NB4 (cell line): ENCODE results near the gene FRMD6.

Experiments used
- CTCF ChIP-seq: IDR thresholded peaks from one replicate; pipeline ENCODE4 v1.5.1; 2012; ENCODE audit warnings: low read depth, low read length
- POLR2A ChIP-seq: IDR thresholded peaks from 2 replicates; pipeline ENCODE4 v1.6.1; 2011; ENCODE audit warnings: mild to moderate bottlenecking; ENCODE audit not compliant: insufficient read length; ENCODE audit errors: extremely low read depth

- no peak for TF ChIP-seq CTCF
- TF ChIP-seq POLR2A = no peak
Measured at GRCh38 chr14:51730098-51730497, 78.4 kb downstream of the FRMD6 start.
